IMR-90 (cell line): ENCODE measurements around the gene CSNK2A3. TPM values are rescaled to one million over a fixed set of nuclear protein-coding genes. Genes with fewer than 3 reads are reported as not detected.

Experiments used
- ATAC-seq: fragments of 200-7000 bp; cut with Tn5 transposase; 2 replicates; pipeline ENCODE4 v1.9.1; 2020; ENCODE audit warnings: low read depth, mild to moderate bottlenecking, moderate library complexity
- BruUV-seq: library from RNA; stranded (reverse); fragments of 400-500 nt; replicated peaks from 2 replicates; lab custom pipeline; 2021; lab: Mats Ljungman, UMichigan
- CTCF ChIA-PET: fragments of 300-600 bp; formaldehyde crosslinking; extraction: SDS; loops from one replicate; lab custom pipeline; 2021; ENCODE audit warnings: antibody characterized with exemption; lab: Yijun Ruan, JAX
- POLR2A ChIA-PET: fragments of 300-600 bp; sonication (Branson Sonifier 250); formaldehyde crosslinking; loops from one replicate; lab custom pipeline; 2022; ENCODE audit warnings: antibody characterized with exemption; ENCODE audit not compliant: unreplicated experiment; lab: Charles Lee
- DNase-seq: peaks from one replicate; pipeline ENCODE4 v3.0.0; 2013
- H2AFZ ChIP-seq: replicated peaks from 2 replicates; pipeline ENCODE3; 2013; ENCODE audit warnings: low read length, mild to moderate bottlenecking; ENCODE audit not compliant: poor library complexity
- H2AK5ac ChIP-seq: 2 replicates; pipeline ENCODE4 v1.6.1; 2013; ENCODE audit warnings: low read depth, low read length, inconsistent platforms
- H2AK9ac ChIP-seq: replicated peaks from 2 replicates; pipeline ENCODE3; 2013; ENCODE audit warnings: mild to moderate bottlenecking, low read depth, low read length, moderate library complexity; ENCODE audit not compliant: poor library complexity
- H2BK120ac ChIP-seq: 2 replicates; pipeline ENCODE4 v1.6.1; 2013; ENCODE audit warnings: low read depth, low read length, inconsistent platforms
- H2BK15ac ChIP-seq: 3 replicates; pipeline ENCODE4 v1.6.1; 2013; ENCODE audit warnings: low read depth, low read length, inconsistent platforms
- H2BK20ac ChIP-seq: 2 replicates; pipeline ENCODE4 v1.6.1; 2013; ENCODE audit warnings: low read depth, mild to moderate bottlenecking, inconsistent platforms, low read length, moderate library complexity
- H2BK5ac ChIP-seq: 2 replicates; pipeline ENCODE4 v1.6.1; 2013; ENCODE audit warnings: mild to moderate bottlenecking, low read depth, low read length, inconsistent platforms; ENCODE audit not compliant: poor library complexity, severe bottlenecking
- H3K14ac ChIP-seq: replicated peaks from 2 replicates; pipeline ENCODE4 v1.6.1; 2013; ENCODE audit warnings: low read depth, low read length, inconsistent platforms
- H3K18ac ChIP-seq: 2 replicates; pipeline ENCODE4 v1.6.1; 2013; ENCODE audit warnings: low read depth, low read length, control low read depth
- H3K23ac ChIP-seq: 2 replicates; pipeline ENCODE4 v1.6.1; 2013; ENCODE audit warnings: low read depth, low read length, inconsistent platforms
- H3K27ac ChIP-seq: 2 replicates; pipeline ENCODE4 v1.5.1; 2013; ENCODE audit warnings: mild to moderate bottlenecking, control low read depth, low read length; ENCODE audit not compliant: insufficient read depth
- H3K27me3 ChIP-seq: 2 replicates; pipeline ENCODE4 v1.6.1; 2013; ENCODE audit warnings: low read length; ENCODE audit not compliant: control insufficient read depth, insufficient read depth
- H3K36me3 ChIP-seq: 2 replicates; pipeline ENCODE4 v1.6.1; 2013; ENCODE audit warnings: low read length, mixed read lengths; ENCODE audit not compliant: control insufficient read depth, insufficient read depth
- H3K4ac ChIP-seq: 2 replicates; pipeline ENCODE4 v1.6.1; 2013; ENCODE audit warnings: low read depth, low read length, inconsistent platforms
- H3K4me1 ChIP-seq: 2 replicates; pipeline ENCODE4 v1.6.1; 2013; ENCODE audit warnings: low read length, mixed read lengths; ENCODE audit not compliant: control insufficient read depth, insufficient read depth
- H3K4me2 ChIP-seq: 2 replicates; pipeline ENCODE4 v1.6.1; 2013; ENCODE audit warnings: low read depth, mild to moderate bottlenecking, control low read depth, low read length, moderate library complexity
- H3K4me3 ChIP-seq: 2 replicates; pipeline ENCODE4 v1.5.1; 2013; ENCODE audit warnings: low read depth, mild to moderate bottlenecking, control low read depth, low read length, moderate library complexity; ENCODE audit not compliant: insufficient read depth
- H3K56ac ChIP-seq: 2 replicates; pipeline ENCODE4 v1.6.1; 2013; ENCODE audit warnings: low read length, inconsistent platforms; ENCODE audit not compliant: insufficient read depth; ENCODE audit errors: extremely low read depth
- H3K79me1 ChIP-seq, 2 experiments: 2 replicates each; pipeline ENCODE4 v1.6.1; 2013; ENCODE audit warnings: low read length in 2 of 2, inconsistent platforms in 1 of 2, low read depth in 1 of 2
- H3K9ac ChIP-seq: 2 replicates; pipeline ENCODE4 v1.6.1; 2013; ENCODE audit warnings: low read depth, low read length, control low read depth
- H3K9me1 ChIP-seq: 2 replicates; pipeline ENCODE4 v1.6.1; 2013; ENCODE audit warnings: low read length, inconsistent platforms; ENCODE audit not compliant: insufficient read depth
- H3K9me3 ChIP-seq: 2 replicates; pipeline ENCODE4 v1.6.1; 2013; ENCODE audit warnings: low read length; ENCODE audit not compliant: control insufficient read depth, insufficient read depth
- H4K20me1 ChIP-seq: 2 replicates; pipeline ENCODE4 v1.6.1; 2013; ENCODE audit warnings: low read length, inconsistent platforms; ENCODE audit not compliant: insufficient read depth
- H4K5ac ChIP-seq: 2 replicates; pipeline ENCODE4 v1.6.1; 2013; ENCODE audit warnings: mild to moderate bottlenecking, low read depth, low read length, control low read depth
- H4K8ac ChIP-seq, 2 experiments: 2 replicates each; pipeline ENCODE4 v1.6.1; 2013; ENCODE audit warnings: low read depth in 2 of 2, low read length in 2 of 2, control low read depth in 1 of 2, inconsistent platforms in 1 of 2
- H4K91ac ChIP-seq: 2 replicates; pipeline ENCODE4 v1.6.1; 2013; ENCODE audit warnings: low read depth, low read length, inconsistent platforms; ENCODE audit not compliant: insufficient read depth
- BHLHE40 ChIP-seq: fragments of 150-350 bp; IDR thresholded peaks from 2 replicates; pipeline ENCODE4 v1.6.1; 2016; ENCODE audit warnings: mild to moderate bottlenecking, low read depth, low read length
- CEBPB ChIP-seq: IDR thresholded peaks from 2 replicates; pipeline ENCODE4 v1.6.1; 2012; ENCODE audit warnings: low read depth, low read length, improper control_type of control experiment
- CHD1 ChIP-seq: IDR thresholded peaks from 2 replicates; pipeline ENCODE4 v1.6.1; 2012; ENCODE audit warnings: low read depth, low read length, improper control_type of control experiment
- FOS ChIP-seq: fragments of 150-350 bp; IDR thresholded peaks from 2 replicates; pipeline ENCODE4 v1.6.1; 2016; ENCODE audit warnings: low read depth, low read length
- MAFK ChIP-seq: IDR thresholded peaks from 2 replicates; pipeline ENCODE4 v1.6.1; 2012; ENCODE audit warnings: low read depth, low read length, improper control_type of control experiment
- MXI1 ChIP-seq: IDR thresholded peaks from 2 replicates; pipeline ENCODE4 v1.6.1; 2012; ENCODE audit warnings: low read depth, mild to moderate bottlenecking, low read length, moderate library complexity, borderline replicate concordance
- NFE2L2 ChIP-seq: fragments of 150-350 bp; IDR thresholded peaks from 2 replicates; pipeline ENCODE4 v1.6.1; 2016; ENCODE audit warnings: low read depth, mild to moderate bottlenecking, low read length
- POLR2A ChIP-seq: IDR thresholded peaks from 2 replicates; pipeline ENCODE4 v1.6.1; 2012; ENCODE audit warnings: mild to moderate bottlenecking, low read depth, low read length
- RAD21 ChIP-seq: IDR thresholded peaks from 2 replicates; pipeline ENCODE4 v1.6.1; 2012; ENCODE audit warnings: low read length, improper control_type of control experiment
- RCOR1 ChIP-seq: IDR thresholded peaks from 2 replicates; pipeline ENCODE4 v1.6.1; 2012; ENCODE audit warnings: mild to moderate bottlenecking, low read length, improper control_type of control experiment; ENCODE audit not compliant: insufficient replicate concordance
- RFX5 ChIP-seq: IDR thresholded peaks from 2 replicates; pipeline ENCODE4 v1.8.0; 2012; ENCODE audit warnings: low read depth, mild to moderate bottlenecking, low read length, moderate library complexity
- SMC3 ChIP-seq: fragments of 150-350 bp; IDR thresholded peaks from 2 replicates; pipeline ENCODE4 v1.6.1; 2016; ENCODE audit warnings: low read depth, mild to moderate bottlenecking, antibody characterized with exemption, low read length, moderate library complexity
- WGBS, 2 experiments: methylation state at CpG; one replicate each; pipeline versions ENCODE4 v1.1.5 to v1.1.7; 2013; ENCODE audit warnings: missing lambda C conversion rate in 2 of 2; ENCODE audit not compliant: insufficient read length in 1 of 2; ENCODE audit errors: extremely low coverage in 2 of 2; 5-methylcytosine and 5-hydroxymethylcytosine counted together
- dilution Hi-C: fragments of 300-500 bp; cut with HindIII; formaldehyde crosslinking; loops from one replicate; pipeline ENCODE4 v1.14.3; 2018; ENCODE audit warnings: low sequenced_read_pairs; ENCODE audit not compliant: unreplicated experiment
- in situ Hi-C: fragments of 300-500 bp; cut with MboI; formaldehyde crosslinking; loops from 3 replicates; pipeline ENCODE4 v1.14.3; 2019; ENCODE audit warnings: low sequenced_read_pairs, inconsistent platforms, mixed read lengths
- intact Hi-C: fragments of 100-400 bp; cut with micrococcal nuclease; formaldehyde crosslinking; loops from 2 replicates; pipeline ENCODE4 v1.10.0; 2022
- polyA plus RNA-seq, 3 experiments: library from polyadenylated mRNA; depleted of rRNA; stranded (reverse); fragments of >200 nt; gene quantifications; 2 replicates each; pipeline ENCODE4 v1.2.3, GENCODE V29; 2012; ENCODE audit warnings: low replicate concordance in 1 of 3
- total RNA-seq: library from RNA; depleted of rRNA; stranded (reverse); fragments of >200 nt; gene quantifications from 2 replicates; pipeline ENCODE4 v1.2.3, GENCODE V29; 2012
- TF ChIP-seq, protein P1 (sequence below): fragments of 150-350 bp; IDR thresholded peaks from 2 replicates; pipeline ENCODE4 v1.6.1; 2017; ENCODE audit warnings: mild to moderate bottlenecking, antibody characterized with exemption, low read length, low read depth
- TF ChIP-seq, protein P2 (sequence below): conservative IDR thresholded peaks from 2 replicates; pipeline ENCODE4 v1.5.1; 2012; ENCODE audit warnings: mild to moderate bottlenecking, low read depth, low read length, improper control_type of control experiment
- TF ChIP-seq, protein P3 (sequence below): fragments of 150-350 bp; IDR thresholded peaks from 2 replicates; pipeline ENCODE4 v1.6.1; 2016; ENCODE audit warnings: low read depth, mild to moderate bottlenecking, low read length, moderate library complexity, borderline replicate concordance

Gene CSNK2A3
- total and polyA plus RNA-seq, 2 of the 4 experiments (the other 2 are of a cell fraction): 1.2 to 3.2 TPM

DNA sequence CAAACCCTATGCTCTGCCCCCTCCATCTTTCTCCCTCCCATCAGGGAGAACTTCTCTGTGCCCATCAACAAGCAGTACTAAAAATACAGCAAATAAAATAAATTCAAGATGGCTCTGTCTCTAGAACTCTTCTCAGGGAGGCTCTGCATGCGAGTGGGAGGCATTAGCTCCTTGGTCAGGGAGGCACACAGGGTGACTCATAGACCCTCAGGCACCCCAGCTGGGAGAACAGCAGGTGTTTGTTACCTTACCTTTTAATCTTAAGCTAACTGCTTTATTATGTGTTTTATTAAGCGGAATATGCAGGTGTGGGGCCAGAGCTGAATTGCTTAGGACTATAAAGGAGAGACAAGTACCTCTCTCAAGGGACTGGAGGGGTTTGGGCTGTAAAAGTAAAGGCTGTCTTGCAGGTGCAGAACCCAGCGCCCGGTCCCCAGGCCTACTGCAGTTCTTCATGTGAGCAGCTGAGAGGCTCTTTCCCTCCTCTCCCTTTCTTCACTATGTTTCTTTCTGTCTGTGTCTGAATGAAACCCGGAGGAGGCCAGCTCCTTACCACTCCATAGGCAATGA lies 20.8 kb downstream of the CSNK2A3 start:
- Histone ChIP-seq H4K8ac (no peak overlapping the region), H3K4me1 (no peaks in the 10 kb centered on the region; the same call in none of the 2 replicates), H2AK5ac (no peak overlapping the region), H3K56ac (no peak overlapping the region), H2BK5ac (no peak overlapping the region), H3K14ac (no peak overlapping the region), H2AK9ac (no peak overlapping the region), H2BK120ac (no peak overlapping the region), H3K9ac (no peak overlapping the region), H3K4me3 (no peak overlapping the region), H3K4ac (no peak overlapping the region), H3K79me1 (no peaks in the 10 kb centered on the region), H4K5ac (no peak overlapping the region), H2BK15ac (no peak overlapping the region), H3K27ac (no peak overlapping the region), H3K23ac (no peak overlapping the region), H4K20me1 (no peaks in the 10 kb centered on the region), H3K9me3 (no peaks in the 10 kb centered on the region), H2BK20ac (no peak overlapping the region), H3K36me3 (no peaks in the 10 kb centered on the region), H2AFZ (no peak overlapping the region), H3K4me2 (no peak overlapping the region), H4K91ac (no peak overlapping the region), H3K27me3 (peaks cover 4% of the 10 kb centered on the region), H3K9me1 (no peaks in the 10 kb centered on the region), H3K18ac (no peak overlapping the region)
- dilution Hi-C loops (no loop called here), in situ Hi-C loops (no loop called here), intact Hi-C loops (no loop called here)
- no TSS peak for BruUV-seq
- CTCF ChIA-PET: interaction anchor here (0.9 kb wide), 1 partner anchor 10 kb away, joined by 3 read pairs; no protein-coding TSS in a partner anchor
- 78% methylated on average over 1 of the region's 5 CpGs; no CpG with 5 or more reads in 1 of the 2 experiments for WGBS, 2 experiments
- ATAC-seq: no peak
- POLR2A ChIA-PET: no interaction called here
- TF ChIP-seq RCOR1 (no peak), SMC3 (no peak), FOS (no peak), RFX5 (no peak), BHLHE40 (no peak), CEBPB (no peak), MXI1 (no peak), RAD21 (no peak), CHD1 (no peak), POLR2A (no peak), NFE2L2 (no peak), MAFK (no peak)
- TF ChIP-seq, protein P1, sequence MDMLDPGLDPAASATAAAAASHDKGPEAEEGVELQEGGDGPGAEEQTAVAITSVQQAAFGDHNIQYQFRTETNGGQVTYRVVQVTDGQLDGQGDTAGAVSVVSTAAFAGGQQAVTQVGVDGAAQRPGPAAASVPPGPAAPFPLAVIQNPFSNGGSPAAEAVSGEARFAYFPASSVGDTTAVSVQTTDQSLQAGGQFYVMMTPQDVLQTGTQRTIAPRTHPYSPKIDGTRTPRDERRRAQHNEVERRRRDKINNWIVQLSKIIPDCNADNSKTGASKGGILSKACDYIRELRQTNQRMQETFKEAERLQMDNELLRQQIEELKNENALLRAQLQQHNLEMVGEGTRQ: no peak
- TF ChIP-seq, protein P2, sequence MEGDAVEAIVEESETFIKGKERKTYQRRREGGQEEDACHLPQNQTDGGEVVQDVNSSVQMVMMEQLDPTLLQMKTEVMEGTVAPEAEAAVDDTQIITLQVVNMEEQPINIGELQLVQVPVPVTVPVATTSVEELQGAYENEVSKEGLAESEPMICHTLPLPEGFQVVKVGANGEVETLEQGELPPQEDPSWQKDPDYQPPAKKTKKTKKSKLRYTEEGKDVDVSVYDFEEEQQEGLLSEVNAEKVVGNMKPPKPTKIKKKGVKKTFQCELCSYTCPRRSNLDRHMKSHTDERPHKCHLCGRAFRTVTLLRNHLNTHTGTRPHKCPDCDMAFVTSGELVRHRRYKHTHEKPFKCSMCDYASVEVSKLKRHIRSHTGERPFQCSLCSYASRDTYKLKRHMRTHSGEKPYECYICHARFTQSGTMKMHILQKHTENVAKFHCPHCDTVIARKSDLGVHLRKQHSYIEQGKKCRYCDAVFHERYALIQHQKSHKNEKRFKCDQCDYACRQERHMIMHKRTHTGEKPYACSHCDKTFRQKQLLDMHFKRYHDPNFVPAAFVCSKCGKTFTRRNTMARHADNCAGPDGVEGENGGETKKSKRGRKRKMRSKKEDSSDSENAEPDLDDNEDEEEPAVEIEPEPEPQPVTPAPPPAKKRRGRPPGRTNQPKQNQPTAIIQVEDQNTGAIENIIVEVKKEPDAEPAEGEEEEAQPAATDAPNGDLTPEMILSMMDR: no peak
- TF ChIP-seq, protein P3, sequence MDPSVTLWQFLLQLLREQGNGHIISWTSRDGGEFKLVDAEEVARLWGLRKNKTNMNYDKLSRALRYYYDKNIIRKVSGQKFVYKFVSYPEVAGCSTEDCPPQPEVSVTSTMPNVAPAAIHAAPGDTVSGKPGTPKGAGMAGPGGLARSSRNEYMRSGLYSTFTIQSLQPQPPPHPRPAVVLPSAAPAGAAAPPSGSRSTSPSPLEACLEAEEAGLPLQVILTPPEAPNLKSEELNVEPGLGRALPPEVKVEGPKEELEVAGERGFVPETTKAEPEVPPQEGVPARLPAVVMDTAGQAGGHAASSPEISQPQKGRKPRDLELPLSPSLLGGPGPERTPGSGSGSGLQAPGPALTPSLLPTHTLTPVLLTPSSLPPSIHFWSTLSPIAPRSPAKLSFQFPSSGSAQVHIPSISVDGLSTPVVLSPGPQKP: no peak
- no peak for DNase-seq
